ENCODE results near the gene SNORC.

The SNORC gene

DNA sequence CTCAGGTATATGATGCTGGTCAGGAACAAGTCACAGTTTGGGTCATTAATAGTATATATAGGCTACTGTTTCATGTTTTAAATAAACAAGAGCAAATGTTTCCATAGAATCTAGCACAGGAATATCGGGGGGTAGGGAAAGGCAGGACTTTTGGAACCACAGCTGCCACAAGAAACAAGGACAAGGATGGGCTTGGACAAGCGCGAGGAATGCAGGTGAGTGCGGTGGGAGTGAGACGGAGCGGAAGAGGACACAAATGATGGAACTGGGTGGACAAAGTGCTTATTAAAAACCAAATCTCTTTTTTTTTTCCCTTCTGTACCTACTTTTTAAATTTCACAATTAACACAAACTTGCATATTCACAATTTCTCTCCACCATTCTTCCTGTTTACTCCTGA is 49.1 kb downstream of the SNORC start:
- H3K27me3 ChIP-seq (ENCODE audit: control insufficient read depth, low read length) = 0 out of 2 replicates have a peak, but pooled peaks cover 8% of the 10 kb centered on the region
- H3K4me2 ChIP-seq (ENCODE audit: low read length) = no peak overlapping the region
- H3K9me3 ChIP-seq (ENCODE audit: control insufficient read depth, insufficient read depth, low read length) = no peaks in the 10 kb centered on the region

DNA sequence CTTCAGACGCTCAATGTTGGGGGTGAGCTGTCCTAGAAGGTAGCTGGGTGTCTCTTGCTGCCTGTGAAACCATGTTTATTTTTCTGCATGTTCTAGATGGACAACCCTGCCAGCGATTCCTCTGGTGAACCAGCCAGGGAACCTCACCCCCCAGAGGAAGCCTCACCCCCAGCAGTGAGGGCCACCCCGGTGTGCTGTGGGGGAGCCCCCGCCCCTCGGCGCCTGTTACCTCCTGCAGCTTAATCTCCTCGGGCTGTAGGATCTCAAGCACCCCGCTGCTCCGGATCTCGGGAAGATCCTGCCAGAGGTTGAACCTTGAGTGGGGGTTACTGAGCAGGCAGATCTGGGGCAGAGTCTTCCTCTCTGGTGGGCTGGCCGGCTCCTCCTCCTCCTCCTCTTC is 50.0 kb downstream of the SNORC start:
- no peaks in the 10 kb centered on the region for H3K4me1 ChIP-seq (ENCODE audit: control insufficient read depth, low read length)
- H3F3A ChIP-seq (ENCODE audit: control insufficient read depth, insufficient read depth) = no peaks in the 10 kb centered on the region
- no peak overlapping the region for H3K4me2 ChIP-seq (ENCODE audit: low read length)
- H3K79me2 ChIP-seq (ENCODE audit: control insufficient read depth, low read length) = no peaks in the 10 kb centered on the region
- no peak overlapping the region for H3K27ac ChIP-seq (ENCODE audit: low read depth, low read length)
- H3K9me2 ChIP-seq (replicated peaks; ENCODE audit: control insufficient read depth, low read length) = no peaks in the 10 kb centered on the region
- H3K27me3 ChIP-seq (ENCODE audit: control insufficient read depth, low read length) = 0 out of 2 replicates have a peak, but pooled peaks cover 8% of the 10 kb centered on the region
- no peaks in the 10 kb centered on the region for H3K36me3 ChIP-seq (ENCODE audit: control insufficient read depth, low read length)
- TF ChIP-seq, protein P1, sequence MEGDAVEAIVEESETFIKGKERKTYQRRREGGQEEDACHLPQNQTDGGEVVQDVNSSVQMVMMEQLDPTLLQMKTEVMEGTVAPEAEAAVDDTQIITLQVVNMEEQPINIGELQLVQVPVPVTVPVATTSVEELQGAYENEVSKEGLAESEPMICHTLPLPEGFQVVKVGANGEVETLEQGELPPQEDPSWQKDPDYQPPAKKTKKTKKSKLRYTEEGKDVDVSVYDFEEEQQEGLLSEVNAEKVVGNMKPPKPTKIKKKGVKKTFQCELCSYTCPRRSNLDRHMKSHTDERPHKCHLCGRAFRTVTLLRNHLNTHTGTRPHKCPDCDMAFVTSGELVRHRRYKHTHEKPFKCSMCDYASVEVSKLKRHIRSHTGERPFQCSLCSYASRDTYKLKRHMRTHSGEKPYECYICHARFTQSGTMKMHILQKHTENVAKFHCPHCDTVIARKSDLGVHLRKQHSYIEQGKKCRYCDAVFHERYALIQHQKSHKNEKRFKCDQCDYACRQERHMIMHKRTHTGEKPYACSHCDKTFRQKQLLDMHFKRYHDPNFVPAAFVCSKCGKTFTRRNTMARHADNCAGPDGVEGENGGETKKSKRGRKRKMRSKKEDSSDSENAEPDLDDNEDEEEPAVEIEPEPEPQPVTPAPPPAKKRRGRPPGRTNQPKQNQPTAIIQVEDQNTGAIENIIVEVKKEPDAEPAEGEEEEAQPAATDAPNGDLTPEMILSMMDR (IDR thresholded peaks at IDR 0.05; ENCODE audit: low read depth, low read length, poor library complexity, severe bottlenecking) = no peak
- TF ChIP-seq EZH2phosphoT487 (IDR thresholded peaks at IDR 0.05; ENCODE audit: borderline replicate concordance, low read length) = no peak
- H3K9me3 ChIP-seq (ENCODE audit: control insufficient read depth, insufficient read depth, low read length) = no peaks in the 10 kb centered on the region
- H4K20me1 ChIP-seq (ENCODE audit: control insufficient read depth, insufficient read depth, low read depth, low read length) = no peaks in the 10 kb centered on the region
- H3K4me3 ChIP-seq (ENCODE audit: low read length) = no peak overlapping the region

More for the DNA sequence above, 49.1 kb downstream of the SNORC start:
- Histone ChIP-seq H3K79me2 (ENCODE audit: control insufficient read depth, low read length) (no peaks in the 10 kb centered on the region), H3K9me2 (replicated peaks; ENCODE audit: control insufficient read depth, low read length) (no peaks in the 10 kb centered on the region), H3K27ac (ENCODE audit: low read depth, low read length) (no peak overlapping the region), H4K20me1 (ENCODE audit: control insufficient read depth, insufficient read depth, low read depth, low read length) (no peaks in the 10 kb centered on the region), H3K4me3 (ENCODE audit: low read length) (no peak overlapping the region), H3F3A (ENCODE audit: control insufficient read depth, insufficient read depth) (no peaks in the 10 kb centered on the region), H3K36me3 (ENCODE audit: control insufficient read depth, low read length) (no peaks in the 10 kb centered on the region), H3K4me1 (ENCODE audit: control insufficient read depth, low read length) (no peaks in the 10 kb centered on the region)
- no peak for TF ChIP-seq EZH2phosphoT487 (IDR thresholded peaks at IDR 0.05; ENCODE audit: borderline replicate concordance, low read length)
- TF ChIP-seq, protein P1 (IDR thresholded peaks at IDR 0.05; ENCODE audit: low read depth, low read length, poor library complexity, severe bottlenecking) = no peak

DNA sequence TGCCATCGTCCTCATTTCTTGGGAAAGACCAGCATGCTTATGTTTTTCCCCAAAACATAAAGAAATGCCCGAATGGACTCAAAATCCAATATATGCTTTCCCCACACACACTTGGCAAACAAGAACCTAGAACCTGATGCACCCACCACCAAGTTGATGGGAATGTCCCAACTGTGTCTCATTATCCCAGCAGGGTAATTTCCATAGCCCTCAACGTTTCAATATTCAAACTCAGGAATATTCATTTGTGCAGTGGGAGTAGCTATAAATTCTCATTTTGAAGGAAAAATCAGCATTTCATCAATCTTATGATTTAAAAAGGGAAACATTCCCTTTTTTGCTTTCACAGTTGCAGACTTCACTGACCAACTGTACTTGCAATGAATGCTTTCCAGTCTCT is 50.7 kb downstream of the SNORC start:
- Histone ChIP-seq H3K4me1 (ENCODE audit: control insufficient read depth, low read length) (no peaks in the 10 kb centered on the region), H3F3A (ENCODE audit: control insufficient read depth, insufficient read depth) (no peaks in the 10 kb centered on the region), H3K4me3 (ENCODE audit: low read length) (no peak overlapping the region), H3K4me2 (ENCODE audit: low read length) (no peak overlapping the region), H3K27me3 (ENCODE audit: control insufficient read depth, low read length) (0 out of 2 replicates have a peak, but pooled peaks cover 8% of the 10 kb centered on the region), H3K36me3 (ENCODE audit: control insufficient read depth, low read length) (no peaks in the 10 kb centered on the region), H3K9me3 (ENCODE audit: control insufficient read depth, insufficient read depth, low read length) (no peaks in the 10 kb centered on the region), H3K27ac (ENCODE audit: low read depth, low read length) (no peak overlapping the region), H4K20me1 (ENCODE audit: control insufficient read depth, insufficient read depth, low read depth, low read length) (no peaks in the 10 kb centered on the region), H3K9me2 (replicated peaks; ENCODE audit: control insufficient read depth, low read length) (no peaks in the 10 kb centered on the region), H3K79me2 (ENCODE audit: control insufficient read depth, low read length) (no peaks in the 10 kb centered on the region)
- no peak for TF ChIP-seq EZH2phosphoT487 (IDR thresholded peaks at IDR 0.05; ENCODE audit: borderline replicate concordance, low read length)
- TF ChIP-seq, protein P1 (IDR thresholded peaks at IDR 0.05; ENCODE audit: low read depth, low read length, poor library complexity, severe bottlenecking) = no peak

Measured in DOHH2 (cell line).